A549 (cell line): ENCODE measurements around the gene TNMD.

ENCODE experiments used
- CEBPB ChIP-seq, 2 experiments: fragments of >200 bp in 1 of 2; sonication (Bioruptor Twin) in 1 of 2; formaldehyde crosslinking in 1 of 2; IDR thresholded peaks; 2 replicates each; pipeline ENCODE4 v1.6.1; 2012 to 2016
- ELK1 ChIP-seq: fragments of 150-350 bp; IDR thresholded peaks from 2 replicates; pipeline ENCODE4 v1.6.1; 2014; ENCODE audit warnings: low read depth, mild to moderate bottlenecking, low read length
- EP300 ChIP-seq, 2 experiments: fragments of >200 bp; sonication (Bioruptor Twin); formaldehyde crosslinking; IDR thresholded peaks; 2 replicates in 1 of 2; 3 replicates in 1 of 2; pipeline ENCODE4 v1.6.1; 2016 to 2017
- KDM1A ChIP-seq: fragments of 200-600 bp; sonication (generic); IDR thresholded peaks from 2 replicates; pipeline ENCODE4 v1.6.1; 2016; ENCODE audit warnings: low read depth, mild to moderate bottlenecking
- MYC ChIP-seq: IDR thresholded peaks from 2 replicates; pipeline ENCODE4 v1.6.1; 2012; ENCODE audit warnings: mild to moderate bottlenecking, inconsistent platforms, low read length, improper control_type of control experiment, borderline replicate concordance
- NFE2L2 ChIP-seq: fragments of 150-350 bp; conservative IDR thresholded peaks from 2 replicates; pipeline ENCODE4 v1.6.1; 2014; ENCODE audit warnings: low read length
- POLR2A ChIP-seq: IDR thresholded peaks from 2 replicates; pipeline ENCODE4 v1.6.1; 2012; ENCODE audit warnings: mild to moderate bottlenecking, low read length
- POLR2AphosphoS2 ChIP-seq: conservative IDR thresholded peaks from 2 replicates; pipeline ENCODE4 v1.6.1; 2012; ENCODE audit warnings: low read length, improper control_type of control experiment, inconsistent platforms
- RAD21 ChIP-seq, 2 experiments: fragments of >200 bp in 1 of 2; sonication (Bioruptor Twin) in 1 of 2; formaldehyde crosslinking in 1 of 2; IDR thresholded peaks in 1 of 2; conservative IDR thresholded peaks in 1 of 2; 2 replicates in 1 of 2; 3 replicates in 1 of 2; pipeline ENCODE4 v1.6.1; 2012 to 2018; ENCODE audit warnings: inconsistent platforms in 1 of 2
- RFX5 ChIP-seq: fragments of 450-650 bp; IDR thresholded peaks from 2 replicates; pipeline ENCODE4 v1.7.1; 2014; ENCODE audit warnings: antibody characterized with exemption, mild to moderate bottlenecking, moderate library complexity
- SMC3 ChIP-seq: fragments of >200 bp; sonication (Bioruptor Twin); formaldehyde crosslinking; IDR thresholded peaks from 3 replicates; pipeline ENCODE4 v1.6.1; 2018; ENCODE audit warnings: inconsistent platforms
- TF ChIP-seq, protein P1 (sequence below): fragments of >200 bp; sonication (Bioruptor Twin); formaldehyde crosslinking; IDR thresholded peaks from 3 replicates; pipeline ENCODE4 v1.5.1; 2016
- TF ChIP-seq, protein P2 (sequence below): fragments of 450-650 bp; IDR thresholded peaks from 2 replicates; pipeline ENCODE4 v1.6.1; 2014; ENCODE audit warnings: antibody characterized with exemption
- TF ChIP-seq, protein P3 (sequence below): fragments of 250-450 bp; sonication (Bioruptor Pico); IDR thresholded peaks from 2 replicates; pipeline ENCODE4 v1.5.0; 2021; ENCODE audit warnings: mild to moderate bottlenecking, moderate library complexity, borderline replicate concordance

GRCh38 chrX:100645106-100645505 is 60.4 kb downstream of the TNMD start:
- TF ChIP-seq, protein P1, sequence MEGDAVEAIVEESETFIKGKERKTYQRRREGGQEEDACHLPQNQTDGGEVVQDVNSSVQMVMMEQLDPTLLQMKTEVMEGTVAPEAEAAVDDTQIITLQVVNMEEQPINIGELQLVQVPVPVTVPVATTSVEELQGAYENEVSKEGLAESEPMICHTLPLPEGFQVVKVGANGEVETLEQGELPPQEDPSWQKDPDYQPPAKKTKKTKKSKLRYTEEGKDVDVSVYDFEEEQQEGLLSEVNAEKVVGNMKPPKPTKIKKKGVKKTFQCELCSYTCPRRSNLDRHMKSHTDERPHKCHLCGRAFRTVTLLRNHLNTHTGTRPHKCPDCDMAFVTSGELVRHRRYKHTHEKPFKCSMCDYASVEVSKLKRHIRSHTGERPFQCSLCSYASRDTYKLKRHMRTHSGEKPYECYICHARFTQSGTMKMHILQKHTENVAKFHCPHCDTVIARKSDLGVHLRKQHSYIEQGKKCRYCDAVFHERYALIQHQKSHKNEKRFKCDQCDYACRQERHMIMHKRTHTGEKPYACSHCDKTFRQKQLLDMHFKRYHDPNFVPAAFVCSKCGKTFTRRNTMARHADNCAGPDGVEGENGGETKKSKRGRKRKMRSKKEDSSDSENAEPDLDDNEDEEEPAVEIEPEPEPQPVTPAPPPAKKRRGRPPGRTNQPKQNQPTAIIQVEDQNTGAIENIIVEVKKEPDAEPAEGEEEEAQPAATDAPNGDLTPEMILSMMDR: no peak
- TF ChIP-seq ELK1 (no peak), RFX5 (no peak), MYC (no peak), RAD21 (conservative IDR thresholded peaks at IDR 0.05 in 1 of 2, IDR thresholded peaks at IDR 0.05 in 1 of 2) (no peak), SMC3 (no peak), POLR2AphosphoS2 (no peak), POLR2A (no peak), CEBPB (IDR thresholded peaks at IDR 0.05) (no peak), EP300 (IDR thresholded peaks at IDR 0.05) (no peak), NFE2L2 (no peak), KDM1A (no peak)
- TF ChIP-seq, protein P2, sequence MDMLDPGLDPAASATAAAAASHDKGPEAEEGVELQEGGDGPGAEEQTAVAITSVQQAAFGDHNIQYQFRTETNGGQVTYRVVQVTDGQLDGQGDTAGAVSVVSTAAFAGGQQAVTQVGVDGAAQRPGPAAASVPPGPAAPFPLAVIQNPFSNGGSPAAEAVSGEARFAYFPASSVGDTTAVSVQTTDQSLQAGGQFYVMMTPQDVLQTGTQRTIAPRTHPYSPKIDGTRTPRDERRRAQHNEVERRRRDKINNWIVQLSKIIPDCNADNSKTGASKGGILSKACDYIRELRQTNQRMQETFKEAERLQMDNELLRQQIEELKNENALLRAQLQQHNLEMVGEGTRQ: no peak
- TF ChIP-seq, protein P3, sequence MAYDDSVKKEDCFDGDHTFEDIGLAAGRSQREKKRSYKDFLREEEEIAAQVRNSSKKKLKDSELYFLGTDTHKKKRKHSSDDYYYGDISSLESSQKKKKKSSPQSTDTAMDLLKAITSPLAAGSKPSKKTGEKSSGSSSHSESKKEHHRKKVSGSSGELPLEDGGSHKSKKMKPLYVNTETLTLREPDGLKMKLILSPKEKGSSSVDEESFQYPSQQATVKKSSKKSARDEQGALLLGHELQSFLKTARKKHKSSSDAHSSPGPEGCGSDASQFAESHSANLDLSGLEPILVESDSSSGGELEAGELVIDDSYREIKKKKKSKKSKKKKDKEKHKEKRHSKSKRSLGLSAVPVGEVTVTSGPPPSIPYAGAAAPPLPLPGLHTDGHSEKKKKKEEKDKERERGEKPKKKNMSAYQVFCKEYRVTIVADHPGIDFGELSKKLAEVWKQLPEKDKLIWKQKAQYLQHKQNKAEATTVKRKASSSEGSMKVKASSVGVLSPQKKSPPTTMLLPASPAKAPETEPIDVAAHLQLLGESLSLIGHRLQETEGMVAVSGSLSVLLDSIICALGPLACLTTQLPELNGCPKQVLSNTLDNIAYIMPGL (CRISPR knock-in tag): no peak
